ENCODE results near the gene HYI.

GRCh38 chr1:43453442-43454269 is at the start of gene HYI:
- TF ChIP-seq SUZ12 (IDR thresholded peaks at IDR 0.05; ENCODE audit: extremely low read depth, insufficient read depth, insufficient read length) (no peak), YY1 (IDR thresholded peaks at IDR 0.05; ENCODE audit: insufficient read depth, insufficient read length) (no peak), ZNF274 (IDR thresholded peaks at IDR 0.05; ENCODE audit: low read depth, low read length) (no peak)
